Aorta (tissue), 5 donors: ENCODE data around the gene COL4A2. TPM values are rescaled to one million over a fixed set of nuclear protein-coding genes. Genes with fewer than 3 reads are reported as not detected.
A peak's percentile ranks its signal among the peaks of the same experiment; 100 is the strongest.

Experiments used
- ATAC-seq: fragments of 200-7000 bp; cut with Tn5 transposase; one replicate; pipeline ENCODE4 v1.9.1; 2022; ENCODE audit warnings: moderate library complexity; ENCODE audit not compliant: low FRiP score
- DNase-seq, 2 donors: peaks; one replicate each; pipeline ENCODE4 v3.0.0-alpha.2; 2020
- H3K27ac ChIP-seq, 2 donors: one replicate each; pipeline ENCODE4 v1.5.1; 2013; ENCODE audit warnings: low read length in 2 of 2, mild to moderate bottlenecking in 2 of 2, moderate library complexity in 2 of 2, control low read depth in 1 of 2, inconsistent platforms in 1 of 2, low read depth in 1 of 2
- H3K27me3 ChIP-seq, 2 donors: one replicate each; pipeline ENCODE4 v1.6.1; 2013; ENCODE audit warnings: control low read depth in 1 of 2, low read length in 1 of 2, mild to moderate bottlenecking in 1 of 2, moderate library complexity in 1 of 2; ENCODE audit not compliant: insufficient read depth in 2 of 2, control insufficient read depth in 1 of 2
- H3K36me3 ChIP-seq, 2 donors: one replicate each; pipeline ENCODE4 v1.6.1; 2013; ENCODE audit warnings: control low read depth in 1 of 2, low read length in 1 of 2, mild to moderate bottlenecking in 1 of 2; ENCODE audit not compliant: insufficient read depth in 2 of 2, control insufficient read depth in 1 of 2
- H3K4me1 ChIP-seq, 2 donors: one replicate each; pipeline ENCODE4 v1.6.1; 2013; ENCODE audit warnings: low read length in 2 of 2, control low read depth in 1 of 2, mild to moderate bottlenecking in 1 of 2, moderate library complexity in 1 of 2; ENCODE audit not compliant: insufficient read depth in 2 of 2, control insufficient read depth in 1 of 2
- H3K4me3 ChIP-seq, 2 donors: one replicate each; pipeline ENCODE4 v1.5.1; 2013; ENCODE audit warnings: low read length in 2 of 2, control low read depth in 1 of 2, mild to moderate bottlenecking in 1 of 2
- H3K9me3 ChIP-seq: one replicate; pipeline ENCODE4 v1.6.1; 2013; ENCODE audit warnings: mild to moderate bottlenecking, low read length; ENCODE audit not compliant: control insufficient read depth
- WGBS, 2 donors: extraction: QIAGEN DNeasy Blood & Tissue Kit; methylation state at CpG; one replicate each; pipeline ENCODE4 v1.1.7; 2013; 5-methylcytosine and 5-hydroxymethylcytosine counted together
- intact Hi-C, 2 donors: fragments of 100-400 bp; cut with DNase I; formaldehyde crosslinking; loops; one replicate each; pipeline versions ENCODE4 v1.14.2 to v1.15.0; 2022
- polyA plus RNA-seq, 2 donors: library from polyadenylated mRNA; stranded (reverse); fragments of 200-250 nt; gene quantifications; one replicate each; pipeline ENCODE4 v1.2.3, GENCODE V29; 2013
- total RNA-seq, 2 donors: library from RNA; stranded (reverse); fragmentation: NEBNext Ultra II Directional; extraction: Animal tissue kit (Norgen Biotek cat#: 25700); gene quantifications; one replicate each; pipeline ENCODE4 v1.2.1, GENCODE V29; 2021
- donor health status: healthy with polysubstance abuse.
- donor health status: Bipolar disorder and iron deficiency.
- donor health status: DM: no; HTN: no; CAD: no.
- donor health status: DM: no; HTN: no; CAD: no.
- donor health status: DM: yes; HTN: yes; CAD: no.

COL4A2 gene
- total and polyA plus RNA-seq, 4 donors: 117 to 1,110 (median 681) TPM

DNA sequence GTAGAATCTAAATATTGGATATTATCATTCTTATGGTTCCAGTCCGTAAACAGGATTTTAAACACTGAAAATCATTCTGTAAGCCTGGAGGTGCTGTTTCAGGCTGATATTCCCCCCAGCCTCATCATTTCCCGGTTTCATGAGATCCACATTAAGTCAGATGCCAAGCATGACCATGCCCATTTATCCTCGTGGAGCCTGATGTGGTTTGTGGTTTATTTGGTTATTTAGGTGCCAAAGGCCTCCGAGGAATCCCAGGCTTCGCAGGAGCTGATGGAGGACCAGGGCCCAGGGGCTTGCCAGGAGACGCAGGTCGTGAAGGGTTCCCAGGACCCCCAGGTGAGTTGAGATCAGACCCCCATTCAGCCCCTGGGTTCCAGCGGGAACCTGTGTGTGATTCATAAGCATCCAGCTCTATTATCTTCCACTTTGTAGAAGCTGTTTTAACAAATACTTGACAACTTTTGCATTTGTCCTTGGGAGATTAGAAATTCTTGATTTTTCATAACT lies 162.0 kb downstream of the COL4A2 start:
- Histone ChIP-seq H3K9me3 (no peaks in the 10 kb centered on the region), H3K27ac (no peak overlapping the region), H3K4me1 (no peaks in the 10 kb centered on the region), H3K27me3 (no peaks in the 10 kb centered on the region), H3K36me3 (peaks cover 5 to 16% of the 10 kb centered on the region in 2 donors), H3K4me3 (no peak overlapping the region)
- WGBS, 2 donors: 78 to 82% methylated on average over 8 of the region's 8 CpGs
- intact Hi-C loops: no loop called here
- DNase-seq (no peak), ATAC-seq (no peak)

DNA sequence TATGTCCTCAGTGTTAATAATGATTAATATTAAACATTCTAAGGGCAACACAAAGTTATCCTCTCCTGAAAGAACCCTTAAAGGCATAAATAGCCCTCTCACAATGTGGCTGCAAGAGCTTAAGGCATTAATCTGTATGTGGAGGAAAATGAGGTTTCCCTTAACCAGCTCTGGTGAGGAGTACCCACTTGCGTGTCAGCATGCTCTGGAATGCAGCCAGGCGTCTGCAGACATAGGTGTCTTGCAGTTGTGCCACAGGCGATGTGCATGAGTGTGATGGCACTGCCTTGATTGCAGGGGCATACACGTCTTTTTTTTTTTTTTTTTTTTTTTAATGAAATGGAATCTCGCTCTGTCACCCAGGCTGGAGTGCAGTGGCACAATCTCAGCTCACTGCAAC lies 162.5 kb downstream of the COL4A2 start:
- peaks cover 5 to 17% of the 10 kb centered on the region in 2 donors for H3K36me3 ChIP-seq
- ATAC-seq (no peak), DNase-seq (no peak)
- H3K27me3 ChIP-seq: no peaks in the 10 kb centered on the region
- no peak overlapping the region for H3K4me3 ChIP-seq
- H3K27ac ChIP-seq: no peak overlapping the region
- intact Hi-C loops: no loop called here
- 56 to 69% methylated on average over 5 of the region's 5 CpGs for WGBS, 2 donors
- no peaks in the 10 kb centered on the region for H3K4me1 ChIP-seq
- H3K9me3 ChIP-seq: no peaks in the 10 kb centered on the region

GRCh38 chr13:110470272-110471009 lies 163.4 kb downstream of the COL4A2 start:
- intact Hi-C loops: no loop called here
- WGBS, 2 donors: 83 to 85% methylated on average over 14 of the region's 14 CpGs
- Histone ChIP-seq H3K36me3 (peaks cover 4 to 16% of the 10 kb centered on the region in 2 donors), H3K27ac (no peak overlapping the region), H3K9me3 (no peaks in the 10 kb centered on the region), H3K27me3 (no peaks in the 10 kb centered on the region), H3K4me3 (no peak overlapping the region), H3K4me1 (no peaks in the 10 kb centered on the region)
- ATAC-seq (no peak), DNase-seq (no peak)

GRCh38 chr13:110471156-110471832 lies 164.2 kb downstream of the COL4A2 start:
- ATAC-seq: no peak
- 77 to 79% methylated on average over 14 of the region's 14 CpGs for WGBS, 2 donors

GRCh38 chr13:110471833-110472162 lies 164.7 kb downstream of the COL4A2 start:
- H3K27me3 ChIP-seq: no peaks in the 10 kb centered on the region
- DNase-seq: peak in 1 of 2 donors; percentile 85
- 68 to 71% methylated on average over 6 to 7 of the region's 7 CpGs for WGBS, 2 donors
- ATAC-seq: peak; percentile 55
- no peak overlapping the region for H3K27ac ChIP-seq
- intact Hi-C loops: no loop called here
- H3K4me3 ChIP-seq: no peak overlapping the region
- no peaks in the 10 kb centered on the region for H3K4me1 ChIP-seq
- H3K9me3 ChIP-seq: no peaks in the 10 kb centered on the region
- peaks cover 2 to 15% of the 10 kb centered on the region in 2 donors for H3K36me3 ChIP-seq

More at GRCh38 chr13:110471156-110471832, 164.2 kb downstream of the COL4A2 start:
- H3K4me1 ChIP-seq: no peaks in the 10 kb centered on the region
- peaks cover 2 to 15% of the 10 kb centered on the region in 2 donors for H3K36me3 ChIP-seq
- no peak overlapping the region for H3K27ac ChIP-seq
- no peak overlapping the region for H3K4me3 ChIP-seq
- no peaks in the 10 kb centered on the region for H3K9me3 ChIP-seq
- intact Hi-C loops: no loop called here
- H3K27me3 ChIP-seq: no peaks in the 10 kb centered on the region
- peak in 1 of 2 donors; percentile 70 for DNase-seq

GRCh38 chr13:110472904-110473563 lies 165.9 kb downstream of the COL4A2 start:
- WGBS, 2 donors: 74 to 83% methylated on average over 14 of the region's 14 CpGs
- Histone ChIP-seq H3K4me1 (no peaks in the 10 kb centered on the region), H3K27me3 (no peaks in the 10 kb centered on the region), H3K27ac (no peak overlapping the region), H3K36me3 (peaks cover 2 to 12% of the 10 kb centered on the region in 2 donors), H3K4me3 (no peak overlapping the region), H3K9me3 (no peaks in the 10 kb centered on the region)
- no peak for ATAC-seq
- intact Hi-C loops: no loop called here
- DNase-seq: no peak

GRCh38 chr13:110474713-110475112 lies 167.6 kb downstream of the COL4A2 start:
- no peaks in the 10 kb centered on the region for H3K4me1 ChIP-seq
- no peaks in the 10 kb centered on the region for H3K27me3 ChIP-seq
- H3K9me3 ChIP-seq: no peaks in the 10 kb centered on the region
- no peak overlapping the region for H3K4me3 ChIP-seq
- DNase-seq (no peak), ATAC-seq (no peak)
- WGBS, 2 donors: 84 to 86% methylated on average over 21 of the region's 21 CpGs
- H3K36me3 ChIP-seq: peaks cover 2 to 10% of the 10 kb centered on the region in 2 donors
- H3K27ac ChIP-seq: no peak overlapping the region
- intact Hi-C loops: no loop called here

DNA sequence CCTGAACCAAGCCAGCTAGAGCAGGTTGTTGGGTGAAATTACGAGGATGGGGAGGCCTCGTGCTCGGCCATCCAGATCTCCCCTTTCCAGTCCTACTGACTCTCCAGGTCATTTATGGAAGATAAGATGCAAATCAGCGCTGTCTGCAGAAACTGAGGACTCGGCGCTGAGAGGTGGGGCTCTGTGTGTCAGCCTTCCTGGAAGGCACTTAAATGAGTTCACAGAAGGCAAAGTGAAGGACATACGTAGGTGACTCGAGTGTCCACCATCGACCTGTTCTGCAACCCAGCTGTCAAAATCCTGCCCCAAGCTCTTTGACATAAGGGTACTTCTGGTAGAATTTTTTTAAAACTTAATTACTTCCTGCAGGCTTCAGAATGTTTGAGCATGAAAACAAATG lies 168.0 kb downstream of the COL4A2 start:
- intact Hi-C loops: no loop called here
- H3K9me3 ChIP-seq: no peaks in the 10 kb centered on the region
- WGBS, 2 donors: 84% methylated on average over 9 of the region's 9 CpGs
- no peaks in the 10 kb centered on the region for H3K4me1 ChIP-seq
- H3K27me3 ChIP-seq: no peaks in the 10 kb centered on the region
- DNase-seq (no peak), ATAC-seq (no peak)
- H3K36me3 ChIP-seq: peaks cover 2 to 11% of the 10 kb centered on the region in 2 donors
- H3K27ac ChIP-seq: no peak overlapping the region
- H3K4me3 ChIP-seq: no peak overlapping the region
